Measurements from ENCODE around the gene CAPN12. TPM values are rescaled to one million over a fixed set of nuclear protein-coding genes. Genes with fewer than 3 reads are reported as not detected.

CAPN12 gene
- total and polyA plus RNA-seq, 2 of the 4 experiments (the other 2 are of a cell fraction), result 0.18 to 0.97 TPM

- dilution Hi-C loops (cut with HindIII; ENCODE audit: low sequenced_read_pairs, unreplicated experiment) (no loop called here), in situ Hi-C loops (cut with MboI; ENCODE audit: low sequenced_read_pairs) (no loop called here), intact Hi-C loops (cut with micrococcal nuclease) (no loop called here)
- Histone ChIP-seq H3K23ac (ENCODE audit: low read depth, low read length) (peak overlapping the region; percentile 64), H4K20me1 (ENCODE audit: insufficient read depth, low read length) (peaks cover 38% of the 10 kb centered on the region), H2BK5ac (ENCODE audit: low read depth, low read length, poor library complexity, severe bottlenecking) (peak overlapping the region; percentile 95), H2BK15ac (ENCODE audit: low read depth, low read length) (peak overlapping the region; percentile 83; the same call in 1 of the 3 replicates), H3K18ac (ENCODE audit: low read depth, low read length) (peak overlapping the region; percentile 81), H3K9me3 (ENCODE audit: control insufficient read depth, insufficient read depth, low read length) (no peaks in the 10 kb centered on the region), H2AK5ac (ENCODE audit: low read depth, low read length) (peak overlapping the region; percentile 99), H3K9ac (ENCODE audit: low read depth, low read length) (peak overlapping the region; percentile 53), H3K9me1 (ENCODE audit: insufficient read depth, low read length) (peaks cover 34% of the 10 kb centered on the region), H3K4me3 (ENCODE audit: insufficient read depth, low read depth, low read length) (no peak overlapping the region), H4K5ac (ENCODE audit: low read depth, low read length) (peak overlapping the region; percentile 14), H3K36me3 (ENCODE audit: control insufficient read depth, insufficient read depth, low read length) (peaks cover 22% of the 10 kb centered on the region), H3K4me1 (ENCODE audit: control insufficient read depth, insufficient read depth, low read length) (peaks cover 20% of the 10 kb centered on the region), H2BK120ac (ENCODE audit: low read depth, low read length) (peak overlapping the region; percentile 87), H3K4ac (ENCODE audit: low read depth, low read length) (peak overlapping the region; percentile 92), H2BK20ac (ENCODE audit: low read depth, low read length) (peak overlapping the region; percentile 76; the same call in 1 of the 2 replicates), H4K8ac (ENCODE audit: low read depth in 2 of 2, low read length in 2 of 2) (peak overlapping the region; percentile 88 to 90), H3K14ac (replicated peaks; ENCODE audit: low read depth, low read length) (peak overlapping the region; percentile 65; the same call in 1 of the 2 replicates), H3K56ac (ENCODE audit: extremely low read depth, insufficient read depth, low read length) (peak overlapping the region; percentile 72), H2AK9ac (replicated peaks; ENCODE audit: low read depth, low read length, poor library complexity) (peak overlapping the region; percentile 78), H3K27ac (ENCODE audit: insufficient read depth, low read length) (peak overlapping the region; percentile 96), H2AFZ (replicated peaks; ENCODE audit: low read length, poor library complexity) (peak overlapping the region; percentile 26), H3K4me2 (ENCODE audit: low read depth, low read length) (peak overlapping the region; percentile 32), H3K27me3 (ENCODE audit: control insufficient read depth, insufficient read depth, low read length) (no peaks in the 10 kb centered on the region), H4K91ac (ENCODE audit: insufficient read depth, low read depth, low read length) (peak overlapping the region; percentile 95), H3K79me1 (ENCODE audit: low read depth in 1 of 2, low read length in 2 of 2) (peaks cover 0 to 89% of the 10 kb centered on the region in 2 experiments; a peak in 3 of 4 replicates)
- ChIA-PET CTCF (interaction anchor here (0.9 to 1.2 kb wide), 3 partner anchors 16 to 239 kb away, joined by 3 to 4 read pairs (median 3); partner anchors contain the start of genes MRPS12 and SARS2), POLR2A (ENCODE audit: unreplicated experiment) (interaction anchor here (0.5 to 1.4 kb wide), 6 partner anchors 10 to 37 kb away, joined by 4 to 6 read pairs (median 4); no protein-coding TSS in a partner anchor)
- DNase-seq (peak; percentile 92), ATAC-seq (ENCODE audit: low read depth) (peak; percentile 71)
- 68% methylated on average over 12 of the region's 15 CpGs; no CpG with 5 or more reads in 1 of the 2 experiments for WGBS, 2 experiments (ENCODE audit: extremely low coverage in 2 of 2, insufficient read length in 1 of 2)
- no TSS peak for BruUV-seq (replicated peaks)
- TF ChIP-seq RCOR1 (IDR thresholded peaks at IDR 0.05; ENCODE audit: insufficient replicate concordance, low read length) (no peak), POLR2A (IDR thresholded peaks at IDR 0.05; ENCODE audit: low read depth, low read length) (no peak), CEBPB (IDR thresholded peaks at IDR 0.05; ENCODE audit: low read depth, low read length) (no peak; the same call in 1 of the 2 replicates), FOS (IDR thresholded peaks at IDR 0.05; ENCODE audit: low read depth, low read length) (0 out of 2 replicates have a peak, but pooled peaks have one; percentile 3), RAD21 (IDR thresholded peaks at IDR 0.05; ENCODE audit: low read length) (no peak), MAZ (IDR thresholded peaks at IDR 0.05; ENCODE audit: borderline replicate concordance, low read depth, low read length) (peak; percentile 52; the same call in 1 of the 2 replicates), MXI1 (IDR thresholded peaks at IDR 0.05; ENCODE audit: borderline replicate concordance, low read depth, low read length) (no peak), RFX5 (IDR thresholded peaks at IDR 0.05; ENCODE audit: low read depth, low read length) (no peak), NFE2L2 (IDR thresholded peaks at IDR 0.05; ENCODE audit: low read depth, low read length) (no peak), SMC3 (IDR thresholded peaks at IDR 0.05; ENCODE audit: low read depth, low read length) (no peak), MAFK (IDR thresholded peaks at IDR 0.05; ENCODE audit: low read depth, low read length) (peak; percentile 80), ELK1 (IDR thresholded peaks at IDR 0.05; ENCODE audit: borderline replicate concordance, low read depth, low read length) (no peak), BHLHE40 (IDR thresholded peaks at IDR 0.05; ENCODE audit: low read depth, low read length) (peak; percentile 41; the same call in 1 of the 2 replicates)
- TF ChIP-seq, protein P1, sequence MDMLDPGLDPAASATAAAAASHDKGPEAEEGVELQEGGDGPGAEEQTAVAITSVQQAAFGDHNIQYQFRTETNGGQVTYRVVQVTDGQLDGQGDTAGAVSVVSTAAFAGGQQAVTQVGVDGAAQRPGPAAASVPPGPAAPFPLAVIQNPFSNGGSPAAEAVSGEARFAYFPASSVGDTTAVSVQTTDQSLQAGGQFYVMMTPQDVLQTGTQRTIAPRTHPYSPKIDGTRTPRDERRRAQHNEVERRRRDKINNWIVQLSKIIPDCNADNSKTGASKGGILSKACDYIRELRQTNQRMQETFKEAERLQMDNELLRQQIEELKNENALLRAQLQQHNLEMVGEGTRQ (IDR thresholded peaks at IDR 0.05; ENCODE audit: low read depth, low read length), result no peak
- TF ChIP-seq, protein P2, sequence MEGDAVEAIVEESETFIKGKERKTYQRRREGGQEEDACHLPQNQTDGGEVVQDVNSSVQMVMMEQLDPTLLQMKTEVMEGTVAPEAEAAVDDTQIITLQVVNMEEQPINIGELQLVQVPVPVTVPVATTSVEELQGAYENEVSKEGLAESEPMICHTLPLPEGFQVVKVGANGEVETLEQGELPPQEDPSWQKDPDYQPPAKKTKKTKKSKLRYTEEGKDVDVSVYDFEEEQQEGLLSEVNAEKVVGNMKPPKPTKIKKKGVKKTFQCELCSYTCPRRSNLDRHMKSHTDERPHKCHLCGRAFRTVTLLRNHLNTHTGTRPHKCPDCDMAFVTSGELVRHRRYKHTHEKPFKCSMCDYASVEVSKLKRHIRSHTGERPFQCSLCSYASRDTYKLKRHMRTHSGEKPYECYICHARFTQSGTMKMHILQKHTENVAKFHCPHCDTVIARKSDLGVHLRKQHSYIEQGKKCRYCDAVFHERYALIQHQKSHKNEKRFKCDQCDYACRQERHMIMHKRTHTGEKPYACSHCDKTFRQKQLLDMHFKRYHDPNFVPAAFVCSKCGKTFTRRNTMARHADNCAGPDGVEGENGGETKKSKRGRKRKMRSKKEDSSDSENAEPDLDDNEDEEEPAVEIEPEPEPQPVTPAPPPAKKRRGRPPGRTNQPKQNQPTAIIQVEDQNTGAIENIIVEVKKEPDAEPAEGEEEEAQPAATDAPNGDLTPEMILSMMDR (conservative IDR thresholded peaks at IDR 0.05; ENCODE audit: low read depth, low read length), result no peak
Observed at GRCh38 chr19:38691938-38692457, 52.3 kb downstream of the CAPN12 start.

Measured in IMR-90 (cell line).